GOT3 (cell line): Measurements from ENCODE around the gene DDI2.

Source experiments
- DNase-seq: peaks from one replicate; lab custom pipeline; 2025; ENCODE audit warnings: mixed read lengths; lab: John Stamatoyannopoulos, UW

DDI2 gene

GRCh38 chr1:15605398-15606383 is 11.6 kb upstream of the DDI2 start:
- DNase-seq = no peak

- DNase-seq = no peak
Measured at GRCh38 chr1:15609631-15610030, 7.6 kb upstream of the DDI2 start.

- no peak for DNase-seq
Measured at GRCh38 chr1:15610167-15610566, 7.1 kb upstream of the DDI2 start.

GRCh38 chr1:15616373-15617172 is 685 bp upstream of the DDI2 start:
- no peak for DNase-seq

- no peak for DNase-seq
Measured at GRCh38 chr1:15618077-15618654, 908 bp downstream of the DDI2 start.

- DNase-seq = no peak
Measured at GRCh38 chr1:15618655-15619525, 1.6 kb downstream of the DDI2 start.

- DNase-seq = no peak
Measured at GRCh38 chr1:15620155-15620545, 2.9 kb downstream of the DDI2 start.

GRCh38 chr1:15620902-15621682 is 3.8 kb downstream of the DDI2 start:
- DNase-seq = no peak

GRCh38 chr1:15621975-15622374 is 4.7 kb downstream of the DDI2 start:
- no peak for DNase-seq

- no peak for DNase-seq
Measured at GRCh38 chr1:15622712-15623373, 5.6 kb downstream of the DDI2 start.

GRCh38 chr1:15623435-15623834 is 6.2 kb downstream of the DDI2 start:
- no peak for DNase-seq

GRCh38 chr1:15624133-15624714 is 7.0 kb downstream of the DDI2 start:
- DNase-seq = no peak

- no peak for DNase-seq
Measured at GRCh38 chr1:15625056-15625917, 8.0 kb downstream of the DDI2 start.

GRCh38 chr1:15626269-15626950 is 9.2 kb downstream of the DDI2 start:
- DNase-seq = no peak

GRCh38 chr1:15627343-15627988 is 10.2 kb downstream of the DDI2 start:
- no peak for DNase-seq

- DNase-seq = no peak
Measured at GRCh38 chr1:15628003-15628402, 10.7 kb downstream of the DDI2 start.

- DNase-seq = no peak
Measured at GRCh38 chr1:15633756-15634420, 16.6 kb downstream of the DDI2 start.
